Choroid plexus epithelial cell (primary cell): ENCODE results near the gene SHTN1.
A peak's percentile ranks its signal among the peaks of the same experiment; 100 is the strongest.

Experiments used
- DNase-seq: peaks from one replicate; pipeline ENCODE4 v3.0.0-alpha.2; 2010; ENCODE audit warnings: low read depth
- H3K4me3 ChIP-seq: 2 replicates; pipeline ENCODE4 v1.5.1; 2011; ENCODE audit warnings: low read depth, mild to moderate bottlenecking, control low read depth, low read length, moderate library complexity
- TF ChIP-seq, protein P1 (sequence below): conservative IDR thresholded peaks from 2 replicates; pipeline ENCODE4 v1.5.1; 2011; ENCODE audit warnings: low read depth, mild to moderate bottlenecking, control low read depth, inconsistent platforms, low read length, moderate library complexity

Gene SHTN1

DNA sequence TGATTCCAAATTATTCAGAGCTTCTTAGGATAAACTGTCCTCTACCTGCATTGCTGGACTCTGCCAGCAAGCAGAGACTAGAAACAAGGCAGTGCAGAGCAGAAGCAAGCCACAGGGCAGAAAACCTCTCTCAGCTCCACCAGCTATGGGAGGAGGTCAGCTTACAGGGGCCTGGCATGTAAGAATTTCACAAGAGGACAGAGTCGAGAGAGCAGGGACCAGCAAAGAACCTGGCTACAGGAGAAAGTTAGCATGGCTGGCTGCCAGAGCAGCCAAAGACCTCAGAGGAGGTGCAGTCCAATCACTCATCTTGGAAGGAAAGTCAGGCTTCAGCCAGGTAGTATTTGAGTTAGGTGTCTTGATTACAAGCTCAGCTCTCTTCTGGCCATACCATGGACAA lies 92.8 kb downstream of the SHTN1 start:
- TF ChIP-seq, protein P1, sequence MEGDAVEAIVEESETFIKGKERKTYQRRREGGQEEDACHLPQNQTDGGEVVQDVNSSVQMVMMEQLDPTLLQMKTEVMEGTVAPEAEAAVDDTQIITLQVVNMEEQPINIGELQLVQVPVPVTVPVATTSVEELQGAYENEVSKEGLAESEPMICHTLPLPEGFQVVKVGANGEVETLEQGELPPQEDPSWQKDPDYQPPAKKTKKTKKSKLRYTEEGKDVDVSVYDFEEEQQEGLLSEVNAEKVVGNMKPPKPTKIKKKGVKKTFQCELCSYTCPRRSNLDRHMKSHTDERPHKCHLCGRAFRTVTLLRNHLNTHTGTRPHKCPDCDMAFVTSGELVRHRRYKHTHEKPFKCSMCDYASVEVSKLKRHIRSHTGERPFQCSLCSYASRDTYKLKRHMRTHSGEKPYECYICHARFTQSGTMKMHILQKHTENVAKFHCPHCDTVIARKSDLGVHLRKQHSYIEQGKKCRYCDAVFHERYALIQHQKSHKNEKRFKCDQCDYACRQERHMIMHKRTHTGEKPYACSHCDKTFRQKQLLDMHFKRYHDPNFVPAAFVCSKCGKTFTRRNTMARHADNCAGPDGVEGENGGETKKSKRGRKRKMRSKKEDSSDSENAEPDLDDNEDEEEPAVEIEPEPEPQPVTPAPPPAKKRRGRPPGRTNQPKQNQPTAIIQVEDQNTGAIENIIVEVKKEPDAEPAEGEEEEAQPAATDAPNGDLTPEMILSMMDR: no peak
- DNase-seq: peak; percentile 22
- no peak overlapping the region for H3K4me3 ChIP-seq

DNA sequence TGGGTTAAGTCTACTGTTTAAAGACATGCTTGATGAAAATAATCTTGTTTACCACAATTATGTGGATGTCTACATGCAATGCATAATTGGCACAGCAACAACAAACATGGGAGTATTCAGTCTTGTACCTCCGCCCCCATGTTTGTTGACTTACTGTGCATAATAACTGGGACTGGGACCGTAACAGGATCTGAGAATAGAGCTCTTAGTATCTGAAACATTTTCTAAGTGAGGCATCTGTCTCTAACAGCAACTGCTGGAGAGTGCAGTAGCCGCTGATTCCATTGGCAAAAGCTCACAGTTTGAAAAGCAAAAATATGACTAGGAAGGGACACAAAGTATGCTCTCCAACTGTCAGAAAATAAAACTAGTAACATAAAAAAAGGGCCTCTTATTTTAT lies 94.1 kb downstream of the SHTN1 start:
- H3K4me3 ChIP-seq: no peak overlapping the region
- TF ChIP-seq, protein P1: no peak
- DNase-seq: no peak

DNA sequence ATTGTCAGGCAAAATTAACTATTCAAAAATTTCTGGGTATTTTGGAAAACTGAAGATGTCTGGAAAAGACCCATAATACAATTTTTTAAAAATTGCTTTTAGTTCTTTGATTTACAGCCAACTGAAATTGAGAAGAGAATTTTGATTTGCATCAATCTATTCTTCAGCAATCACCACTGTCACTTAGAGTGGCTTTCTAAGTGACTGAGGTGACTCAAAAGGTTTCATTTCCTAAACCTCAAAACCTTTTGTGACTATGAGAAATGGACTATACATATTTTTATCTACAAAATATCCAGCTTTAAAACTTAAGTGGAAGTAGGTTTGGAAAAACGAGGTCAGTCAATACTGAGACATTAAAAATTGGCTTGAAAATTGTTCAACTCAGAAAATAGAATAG lies 95.7 kb downstream of the SHTN1 start:
- DNase-seq: no peak
- TF ChIP-seq, protein P1: no peak
- H3K4me3 ChIP-seq: no peak overlapping the region

DNA sequence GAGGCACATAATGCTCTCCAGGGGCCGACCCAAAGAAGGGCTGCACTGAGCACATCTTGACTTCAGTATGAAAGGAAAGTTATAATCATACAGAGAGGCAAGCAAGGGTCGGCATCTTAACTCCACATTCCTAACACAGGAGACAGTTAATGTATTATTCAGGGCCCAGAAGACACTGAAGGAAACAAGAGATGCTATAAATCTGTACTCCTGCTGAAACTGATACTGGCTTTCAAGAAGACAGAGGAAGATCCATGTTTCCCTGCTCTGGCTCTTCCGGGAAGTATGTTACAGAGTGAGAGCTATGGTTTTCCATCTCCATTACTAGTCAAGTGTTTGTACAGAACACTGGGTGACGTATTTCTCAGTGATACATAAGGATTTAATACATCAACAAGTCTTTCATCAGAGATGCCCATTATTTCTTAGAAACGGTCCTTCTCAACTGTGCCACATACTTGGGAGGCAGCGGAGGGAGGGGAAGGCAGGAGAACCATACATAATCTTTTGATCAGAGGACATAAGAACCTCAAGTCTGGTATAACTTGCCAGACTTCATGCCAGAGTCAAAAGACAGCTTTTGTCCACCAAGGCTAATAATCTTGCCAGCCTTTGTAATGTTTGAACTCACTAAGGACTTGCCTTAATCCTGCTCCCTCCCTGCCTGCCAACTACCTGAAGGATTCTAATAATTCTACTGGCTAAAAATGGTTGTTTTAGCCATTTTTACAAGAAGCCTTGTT lies 97.6 kb downstream of the SHTN1 start:
- TF ChIP-seq, protein P1: no peak
- DNase-seq: no peak
- no peak overlapping the region for H3K4me3 ChIP-seq

DNA sequence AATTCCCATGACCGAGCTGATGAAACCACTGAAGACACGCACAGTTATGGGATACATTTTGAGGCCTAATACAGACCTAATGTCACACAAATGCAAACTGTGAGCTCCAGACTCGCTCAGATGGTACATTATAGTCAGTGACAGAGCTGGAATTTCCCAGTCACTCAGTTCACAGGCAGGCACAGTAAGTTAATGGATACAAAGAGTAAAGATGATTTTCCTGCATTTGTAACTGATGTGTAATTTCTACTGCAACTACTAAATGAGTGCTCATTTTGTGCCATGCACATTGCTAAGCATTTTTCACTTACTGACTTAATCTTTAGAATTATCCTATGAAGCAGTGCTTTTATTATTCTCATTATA lies 99.2 kb downstream of the SHTN1 start:
- H3K4me3 ChIP-seq: no peak overlapping the region
- DNase-seq: no peak
- TF ChIP-seq, protein P1: no peak

DNA sequence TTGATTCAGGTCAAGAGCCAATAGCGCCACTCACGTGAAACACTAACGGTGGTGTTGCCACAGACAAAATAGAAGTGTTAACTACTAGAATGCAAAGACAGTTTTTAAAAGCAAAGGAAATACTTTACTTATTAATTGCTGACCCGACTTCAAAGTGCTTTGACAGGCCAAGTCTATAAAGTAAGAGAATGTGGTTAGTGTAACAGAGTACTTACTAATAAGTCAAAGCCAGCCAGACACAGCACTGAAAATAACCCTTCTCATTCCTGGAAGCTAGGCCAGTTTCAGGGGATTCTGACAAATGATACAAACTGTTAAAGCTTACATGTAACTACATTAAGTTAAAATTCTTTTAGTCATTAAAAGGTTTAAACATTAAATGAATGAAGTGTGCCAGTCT lies 105.4 kb downstream of the SHTN1 start:
- H3K4me3 ChIP-seq: no peak overlapping the region
- TF ChIP-seq, protein P1: no peak
- DNase-seq: no peak

DNA sequence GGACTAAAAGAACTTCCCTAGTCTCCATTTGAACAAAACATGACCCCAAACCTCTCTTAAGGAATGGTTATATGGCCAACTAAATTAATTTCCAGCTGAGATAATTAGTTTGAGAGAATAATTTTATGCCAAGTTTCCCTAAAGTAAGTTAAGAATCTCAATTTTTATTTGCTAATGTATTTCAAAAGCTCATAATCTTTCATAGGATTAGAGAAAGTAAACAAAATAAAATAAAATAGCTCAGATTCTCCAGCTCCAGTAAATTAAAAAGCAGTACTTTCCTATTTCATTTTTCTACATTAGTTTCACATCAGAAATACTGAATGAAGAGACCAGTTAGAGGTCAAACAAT lies 111.3 kb downstream of the SHTN1 start:
- H3K4me3 ChIP-seq: no peak overlapping the region
- TF ChIP-seq, protein P1: no peak
- no peak for DNase-seq
